GM18519 (cell line): ENCODE results near the gene AMDHD2.

ENCODE experiments used
- ATAC-seq: cut with Tn5 transposase; IDR thresholded peaks from one replicate; pipeline ENCODE4 v1.9.1; 2021; ENCODE audit warnings: mild to moderate bottlenecking, moderate library complexity; ENCODE audit not compliant: unreplicated experiment, low FRiP score

The AMDHD2 gene

GRCh38 chr16:2482708-2483534, 37.2 kb upstream of the AMDHD2 start:
- no peak for ATAC-seq

DNA sequence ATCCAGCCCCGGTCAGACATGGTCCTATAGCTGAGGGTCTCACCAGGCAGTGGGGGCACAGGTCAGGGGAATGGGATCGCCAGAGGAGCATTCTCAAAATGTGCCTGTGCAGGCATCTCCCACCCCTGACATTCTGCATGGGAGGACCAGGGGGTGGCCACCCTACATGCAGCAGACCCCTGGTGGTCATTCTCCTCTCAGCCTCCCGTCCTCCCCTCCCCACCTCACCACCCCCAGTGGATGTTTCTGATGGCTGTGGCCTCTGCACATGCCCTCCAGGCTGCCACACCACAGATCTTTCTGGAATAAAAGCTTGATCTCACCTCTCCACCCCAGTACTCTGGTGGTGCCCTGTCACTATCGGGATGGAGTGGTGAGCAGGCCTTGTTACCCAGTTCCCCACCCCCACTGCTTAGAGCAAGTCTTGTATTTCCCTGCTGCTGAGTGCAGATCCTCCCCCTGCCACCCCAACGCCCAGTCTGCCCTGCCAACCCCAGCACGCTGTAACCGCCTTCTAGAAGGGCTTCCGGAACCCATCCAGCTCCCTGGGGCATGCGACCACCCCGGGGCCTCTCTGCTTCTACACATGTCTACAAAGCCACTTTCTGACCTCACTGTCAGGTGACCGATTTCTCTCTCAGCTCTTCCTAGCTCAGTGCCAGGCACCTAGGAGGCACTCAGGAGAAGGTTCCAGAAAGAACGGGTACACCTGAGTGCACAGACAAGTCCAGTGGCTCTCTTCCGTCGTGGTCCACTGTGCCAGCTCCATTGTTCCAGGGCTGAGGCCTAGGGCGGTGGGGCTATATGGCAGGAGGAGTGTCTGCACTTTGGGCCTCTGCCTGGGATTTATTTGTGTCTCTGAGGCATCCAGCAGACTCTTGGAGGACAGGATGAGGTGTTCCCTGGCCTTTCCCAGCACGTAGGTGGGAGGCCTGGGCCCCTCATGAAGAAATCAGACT, 36.0 kb upstream of the AMDHD2 start:
- no peak for ATAC-seq

- ATAC-seq = no peak
These were observed 35.2 kb upstream of the AMDHD2 start for GRCh38 chr16:2484898-2485508.

DNA sequence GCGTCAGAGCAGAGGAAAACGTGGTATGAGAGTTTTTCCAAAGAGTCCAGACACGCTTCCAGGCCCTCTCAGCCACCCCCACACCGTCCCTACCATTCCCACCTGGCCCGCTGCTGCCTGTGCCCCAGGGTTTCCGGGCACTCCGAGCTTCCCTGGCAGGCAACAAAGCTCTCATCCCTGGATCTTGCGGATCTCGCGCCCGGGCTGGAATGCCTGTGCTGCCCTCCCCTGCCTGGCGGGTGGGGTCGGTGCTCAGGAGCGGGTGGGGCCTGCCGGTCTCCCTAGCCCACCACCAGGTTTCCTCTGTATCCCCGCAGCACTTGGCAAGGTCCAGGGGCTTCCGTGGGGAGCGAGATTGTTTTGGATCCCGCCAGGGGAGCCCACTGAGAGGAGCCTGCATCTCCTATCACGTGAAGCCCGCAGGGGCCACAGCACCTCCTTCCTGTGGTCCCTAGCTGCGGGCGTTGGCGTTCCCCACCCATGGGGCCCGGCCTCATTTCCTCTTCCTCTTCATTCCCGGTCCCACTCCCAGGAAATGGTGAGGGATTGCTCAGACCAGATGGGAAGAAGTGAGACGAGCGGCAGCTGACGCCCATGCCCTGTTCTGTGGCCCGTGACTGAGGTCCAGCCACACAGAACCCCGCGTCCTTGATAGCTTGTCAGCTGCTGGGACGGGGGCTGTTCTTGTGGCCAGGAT, 34.2 kb upstream of the AMDHD2 start:
- ATAC-seq = no peak

GRCh38 chr16:2486645-2487516, 33.3 kb upstream of the AMDHD2 start:
- ATAC-seq = no peak

GRCh38 chr16:2487517-2487842, 32.7 kb upstream of the AMDHD2 start:
- ATAC-seq = no peak

DNA sequence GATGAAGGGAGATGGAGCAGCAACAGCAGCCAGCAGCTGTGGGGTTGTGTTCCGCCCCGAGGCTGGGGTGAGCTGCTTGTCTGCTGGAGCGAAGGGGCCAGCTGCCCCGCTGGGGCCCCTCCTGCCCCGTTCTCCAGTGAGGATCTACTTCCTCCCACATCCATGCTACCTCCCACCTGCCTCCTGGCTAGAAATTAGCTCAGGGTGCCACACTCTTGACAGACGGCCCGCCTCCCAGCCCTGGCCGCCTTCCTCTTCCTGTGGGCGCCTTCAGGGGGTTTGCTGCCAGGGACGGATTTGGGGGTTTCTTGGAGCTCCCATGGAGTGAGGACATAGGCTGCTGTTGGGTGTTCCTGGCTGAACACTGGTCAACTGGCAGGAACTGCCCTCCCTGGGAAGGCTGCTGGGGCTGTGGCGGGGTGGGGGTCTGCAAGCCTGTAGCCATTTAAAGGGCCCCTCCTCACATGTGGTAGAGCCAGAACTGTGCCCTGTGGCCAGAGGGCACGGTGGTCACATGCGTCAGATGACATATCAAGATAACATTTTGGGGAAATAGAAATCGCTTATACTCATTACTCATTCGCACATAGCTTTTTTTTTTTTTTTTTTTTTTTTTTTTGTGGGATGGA, 32.2 kb upstream of the AMDHD2 start:
- ATAC-seq = no peak

DNA sequence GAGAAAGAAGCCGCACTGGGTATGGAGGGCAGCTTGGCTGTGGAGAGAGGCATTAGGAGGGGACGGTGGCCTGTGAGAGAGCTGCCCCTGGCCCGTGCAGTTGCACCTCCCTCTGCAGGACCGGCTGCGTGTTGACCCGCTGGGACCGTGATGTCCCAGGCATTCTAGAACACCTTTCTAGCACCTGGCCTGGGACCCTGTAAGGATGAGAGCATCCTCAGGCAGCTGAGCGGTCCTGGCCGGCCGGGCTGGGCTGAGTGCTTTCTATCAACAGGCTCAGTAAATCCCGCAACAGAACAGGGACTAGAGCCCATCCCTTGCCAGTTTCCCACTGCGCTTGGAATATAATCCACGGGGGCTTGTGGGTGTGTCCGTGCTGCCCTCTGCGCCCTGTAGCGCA, 30.6 kb upstream of the AMDHD2 start:
- no peak for ATAC-seq

GRCh38 chr16:2490190-2491105, 29.7 kb upstream of the AMDHD2 start:
- ATAC-seq = no peak

DNA sequence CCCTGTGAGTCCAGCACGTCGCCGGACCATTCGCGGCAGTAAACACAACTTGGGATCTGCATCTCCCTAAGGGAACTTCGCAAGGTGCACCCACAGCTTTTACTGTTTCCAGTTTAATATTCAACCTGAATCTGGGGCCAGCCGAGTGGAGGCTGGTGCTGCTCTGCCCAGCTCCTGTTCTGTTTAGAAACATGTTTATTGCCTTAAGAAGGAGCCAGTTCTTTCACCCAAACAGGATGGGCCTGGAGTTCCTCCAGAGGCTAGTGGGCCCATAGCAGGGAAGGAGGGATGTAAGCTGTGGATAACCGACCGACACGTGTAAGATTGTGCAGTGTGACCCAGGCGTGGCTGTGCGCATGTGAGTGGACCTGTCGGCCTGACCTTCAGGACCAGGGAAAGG, 27.9 kb upstream of the AMDHD2 start:
- ATAC-seq = no peak

GRCh38 chr16:2493605-2494004, 26.6 kb upstream of the AMDHD2 start:
- ATAC-seq = no peak

DNA sequence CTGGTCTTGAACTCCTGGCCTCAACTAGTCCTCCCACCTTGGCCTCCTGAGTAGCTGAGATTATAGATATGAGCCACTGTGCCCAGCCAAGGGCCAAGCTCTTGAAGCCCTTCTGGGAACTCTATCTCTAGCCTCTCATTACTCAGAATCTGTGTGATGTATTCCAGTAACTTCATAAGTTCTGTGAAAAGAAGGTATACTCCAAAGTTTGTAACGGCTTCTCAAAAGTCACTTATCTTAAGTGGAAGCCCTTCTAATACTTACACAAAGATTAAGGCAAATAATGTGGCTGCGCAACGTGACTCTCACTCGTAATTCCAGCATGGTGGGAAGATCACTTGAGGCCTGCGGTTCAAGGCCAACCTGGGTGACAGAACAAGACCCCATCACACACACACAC, 25.6 kb upstream of the AMDHD2 start:
- no peak for ATAC-seq

DNA sequence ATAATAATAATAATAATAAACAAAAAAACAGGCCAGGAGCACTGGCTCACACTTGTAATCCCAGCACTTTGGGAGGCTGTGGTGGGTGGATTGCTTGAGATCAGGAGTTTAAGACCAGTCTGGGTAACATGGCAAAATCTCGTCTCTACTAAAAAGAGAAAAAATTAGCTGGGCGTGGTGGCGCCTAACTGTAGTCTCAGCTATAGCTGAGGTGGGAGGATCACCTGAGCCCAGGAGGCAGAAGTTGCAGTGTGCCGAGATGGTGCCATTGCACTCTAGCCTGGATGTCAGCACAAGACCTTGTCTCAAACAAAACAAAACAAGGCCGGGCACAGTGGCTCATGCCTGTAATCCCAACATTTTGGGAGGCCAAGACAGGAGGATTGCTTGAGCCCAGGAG, 25.1 kb upstream of the AMDHD2 start:
- ATAC-seq = no peak

DNA sequence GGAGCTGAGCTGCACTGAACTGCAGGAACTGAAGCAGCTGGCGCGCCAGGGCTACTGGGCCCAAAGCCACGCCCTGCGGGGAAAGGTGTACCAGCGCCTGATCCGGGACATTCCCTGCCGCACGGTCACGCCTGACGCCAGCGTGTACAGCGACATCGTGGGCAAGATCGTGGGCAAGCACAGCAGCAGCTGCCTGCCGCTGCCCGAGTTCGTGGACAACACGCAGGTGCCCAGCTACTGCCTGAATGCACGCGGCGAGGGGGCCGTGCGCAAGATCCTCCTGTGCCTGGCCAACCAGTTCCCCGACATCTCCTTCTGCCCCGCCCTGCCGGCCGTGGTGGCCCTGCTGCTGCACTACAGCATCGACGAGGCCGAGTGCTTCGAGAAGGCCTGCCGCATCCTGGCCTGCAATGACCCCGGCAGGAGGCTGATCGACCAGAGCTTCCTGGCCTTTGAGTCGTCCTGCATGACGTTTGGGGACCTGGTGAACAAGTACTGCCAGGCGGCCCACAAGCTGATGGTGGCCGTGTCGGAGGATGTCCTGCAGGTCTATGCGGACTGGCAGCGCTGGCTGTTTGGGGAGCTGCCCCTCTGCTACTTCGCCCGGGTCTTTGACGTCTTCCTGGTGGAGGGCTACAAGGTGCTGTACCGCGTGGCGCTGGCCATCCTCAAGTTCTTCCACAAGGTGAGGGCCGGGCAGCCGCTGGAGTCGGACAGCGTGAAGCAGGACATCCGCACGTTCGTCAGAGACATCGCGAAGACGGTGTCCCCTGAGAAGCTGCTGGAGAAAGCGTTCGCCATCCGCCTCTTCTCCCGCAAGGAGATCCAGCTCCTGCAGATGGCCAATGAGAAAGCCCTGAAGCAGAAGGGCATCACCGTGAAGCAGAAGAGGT, 23.7 kb upstream of the AMDHD2 start:
- ATAC-seq = no peak

DNA sequence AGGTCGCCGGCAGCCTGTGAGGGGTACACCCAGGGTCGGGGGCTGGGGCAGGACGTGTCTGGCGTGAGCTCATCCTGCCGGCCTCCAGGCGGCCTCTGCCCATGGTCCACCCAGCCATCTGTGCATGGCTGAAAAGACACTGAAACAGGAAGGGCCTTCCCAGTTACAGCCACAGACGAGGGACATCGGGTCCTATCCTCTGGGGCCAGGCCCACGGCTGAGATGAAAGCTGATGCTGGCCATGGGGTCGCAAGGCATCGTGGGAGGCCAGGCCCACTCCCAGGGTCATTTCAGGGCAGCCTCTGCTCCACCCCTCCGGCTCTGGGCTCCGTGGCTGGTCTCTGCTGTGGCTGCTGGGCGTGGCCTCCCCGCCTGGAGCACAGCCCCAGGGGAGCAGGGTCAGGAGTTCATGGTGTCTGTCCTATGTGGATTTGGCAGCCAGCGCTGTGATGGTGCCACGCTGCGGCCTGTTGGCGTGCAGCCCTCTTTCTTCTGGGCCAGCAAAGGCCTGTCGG, 23.0 kb upstream of the AMDHD2 start:
- no peak for ATAC-seq

- no peak for ATAC-seq
These were observed 22.3 kb upstream of the AMDHD2 start for GRCh38 chr16:2497695-2498484.
